ENCODE results near the gene MED10. TPM values are rescaled to one million over a fixed set of nuclear protein-coding genes. Genes with fewer than 3 reads are reported as not detected.

MED10 gene
- polyA plus RNA-seq, 1 of the 3 experiments (the other 2 are of a cell fraction): 75.9 TPM

GRCh38 chr5:6397536-6398269 is 19.4 kb upstream of the MED10 start:
- 57% methylated on average over 11 of the region's 15 CpGs for WGBS (ENCODE audit: low lambda C conversion rate)
- Histone ChIP-seq H2AFZ (ENCODE audit: low read depth) (no peak overlapping the region), H3K27me3 (ENCODE audit: insufficient read depth) (no peaks in the 10 kb centered on the region), H3K9me2 (no peaks in the 10 kb centered on the region), H3K27ac (ENCODE audit: low read depth in 2 of 2, low read length in 1 of 2) (no peak overlapping the region), H4K20me1 (ENCODE audit: insufficient read depth) (no peaks in the 10 kb centered on the region), H3K4me1 (ENCODE audit: control insufficient read depth in 1 of 2, insufficient read depth in 2 of 2, low read depth in 1 of 2, low read length in 1 of 2) (no peaks in the 10 kb centered on the region; a peak in 1 of 4 replicates), H3K9ac (no peak overlapping the region), H3K79me2 (ENCODE audit: insufficient read depth) (no peaks in the 10 kb centered on the region), H3K4me3 (ENCODE audit: low read depth in 2 of 2, low read length in 1 of 2) (no peak overlapping the region), H3F3A (replicated peaks; ENCODE audit: insufficient read depth) (no peaks in the 10 kb centered on the region), H3K36me3 (replicated peaks in 1 of 2; ENCODE audit: control insufficient read depth in 1 of 2, insufficient read depth in 2 of 2, low read length in 1 of 2) (no peaks in the 10 kb centered on the region), H3K9me3 (no peaks in the 10 kb centered on the region), H3K4me2 (no peak overlapping the region)
- ChIA-PET CTCF (no interaction called here), POLR2A (no interaction called here)
- DNase-seq: no peak
- TF ChIP-seq RFX5 (IDR thresholded peaks at IDR 0.05; ENCODE audit: low read length) (no peak), CTCF (IDR thresholded peaks at IDR 0.05) (no peak), TAF1 (IDR thresholded peaks at IDR 0.05; ENCODE audit: borderline replicate concordance, low read depth, low read length) (no peak), RCOR1 (IDR thresholded peaks at IDR 0.05; ENCODE audit: low read length) (no peak), POLR2AphosphoS5 (IDR thresholded peaks at IDR 0.05; ENCODE audit: low read depth, low read length) (no peak), MXI1 (IDR thresholded peaks at IDR 0.05; ENCODE audit: low read depth, low read length) (no peak), GABPA (IDR thresholded peaks at IDR 0.05; ENCODE audit: low read depth) (no peak), EP300 (IDR thresholded peaks at IDR 0.05; ENCODE audit: borderline replicate concordance in 1 of 2, low read depth in 1 of 2, low read length in 1 of 2) (no peak), CHD2 (IDR thresholded peaks at IDR 0.05; ENCODE audit: low read length, partially characterized antibody) (no peak), RAD21 (IDR thresholded peaks at IDR 0.05; ENCODE audit: low read length) (no peak)

- Histone ChIP-seq H3K9me2 (no peaks in the 10 kb centered on the region), H3K4me1 (ENCODE audit: control insufficient read depth in 1 of 2, insufficient read depth in 2 of 2, low read depth in 1 of 2, low read length in 1 of 2) (no peaks in the 10 kb centered on the region; a peak in 1 of 4 replicates), H3K27ac (ENCODE audit: low read depth in 2 of 2, low read length in 1 of 2) (no peak overlapping the region), H3F3A (replicated peaks; ENCODE audit: insufficient read depth) (no peaks in the 10 kb centered on the region), H4K20me1 (ENCODE audit: insufficient read depth) (no peaks in the 10 kb centered on the region), H3K36me3 (replicated peaks in 1 of 2; ENCODE audit: control insufficient read depth in 1 of 2, insufficient read depth in 2 of 2, low read length in 1 of 2) (no peaks in the 10 kb centered on the region), H3K4me2 (no peak overlapping the region), H2AFZ (ENCODE audit: low read depth) (no peak overlapping the region), H3K9ac (no peak overlapping the region), H3K79me2 (ENCODE audit: insufficient read depth) (no peaks in the 10 kb centered on the region), H3K4me3 (ENCODE audit: low read depth in 2 of 2, low read length in 1 of 2) (no peak overlapping the region), H3K27me3 (ENCODE audit: insufficient read depth) (no peaks in the 10 kb centered on the region; the same call in 1 of the 2 replicates), H3K9me3 (no peaks in the 10 kb centered on the region)
- CTCF ChIA-PET: no interaction called here
- TF ChIP-seq GABPA (IDR thresholded peaks at IDR 0.05; ENCODE audit: low read depth) (no peak), TEAD4 (IDR thresholded peaks at IDR 0.05; ENCODE audit: borderline replicate concordance, insufficient read depth) (no peak), CHD2 (IDR thresholded peaks at IDR 0.05; ENCODE audit: low read length, partially characterized antibody) (no peak), GATA2 (CRISPR knock-in tag; IDR thresholded peaks at IDR 0.05) (no peak), USF2 (IDR thresholded peaks at IDR 0.05; ENCODE audit: borderline replicate concordance, low read depth, low read length) (no peak), MAX (IDR thresholded peaks at IDR 0.05; ENCODE audit: low read depth) (no peak)
- no peak for DNase-seq
- 35% methylated on average over 7 of the region's 11 CpGs for WGBS (ENCODE audit: low lambda C conversion rate)
- POLR2A ChIA-PET: no interaction called here
These were observed 18.6 kb upstream of the MED10 start for GRCh38 chr5:6396836-6397535.

All from SK-N-SH (cell line).